Suppressor macrophage (primary cell): ENCODE measurements around the gene SLC25A23.
A peak's percentile ranks its signal among the peaks of the same experiment; 100 is the strongest.
"Not testable (repeated sequence)": the region's sequence is repeated elsewhere in the genome, so short reads cannot be mapped to it uniquely, and the experiment has no call there.

Experiments
- DNase-seq, 4 experiments: peaks; one replicate each; pipeline ENCODE4 v3.0.0-alpha.2; 2020 to 2022

The SLC25A23 gene

DNA sequence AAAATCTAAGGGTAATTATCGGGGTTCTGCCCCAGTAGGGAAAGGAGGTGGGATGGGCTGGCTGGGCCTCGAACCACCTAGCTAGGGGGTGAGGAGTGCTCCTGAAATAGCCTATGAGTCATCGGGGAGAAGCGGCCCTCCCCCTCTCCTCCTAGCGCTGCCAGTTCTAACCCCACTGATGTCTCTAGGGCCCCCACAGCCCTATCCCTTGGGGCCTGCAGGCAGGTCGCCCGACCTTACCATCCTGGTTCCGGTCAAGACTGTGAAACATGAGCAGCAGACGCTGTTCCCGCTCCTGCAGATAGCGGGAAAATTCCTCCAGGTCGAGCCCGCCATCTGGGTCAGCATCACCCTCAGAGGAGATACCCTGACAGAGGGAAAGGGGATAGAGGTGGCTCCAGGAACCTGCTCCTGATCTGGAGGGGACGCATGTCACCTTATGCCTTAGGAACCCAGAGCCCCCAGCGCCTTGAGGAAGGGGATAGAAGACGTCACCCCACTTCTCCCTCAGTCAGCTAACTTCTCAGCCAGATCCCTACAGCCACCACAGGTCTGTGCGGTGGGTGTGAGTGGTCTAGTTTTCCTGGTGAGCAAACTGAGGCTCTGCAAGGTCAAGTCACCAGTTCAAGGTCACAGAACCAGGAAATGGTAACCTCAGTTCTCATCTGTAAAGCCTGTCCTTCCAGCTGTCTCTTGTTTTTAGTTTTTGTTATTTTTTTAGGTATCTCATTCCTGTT, 1.5 kb downstream of the SLC25A23 start:
- DNase-seq, result no peak

DNA sequence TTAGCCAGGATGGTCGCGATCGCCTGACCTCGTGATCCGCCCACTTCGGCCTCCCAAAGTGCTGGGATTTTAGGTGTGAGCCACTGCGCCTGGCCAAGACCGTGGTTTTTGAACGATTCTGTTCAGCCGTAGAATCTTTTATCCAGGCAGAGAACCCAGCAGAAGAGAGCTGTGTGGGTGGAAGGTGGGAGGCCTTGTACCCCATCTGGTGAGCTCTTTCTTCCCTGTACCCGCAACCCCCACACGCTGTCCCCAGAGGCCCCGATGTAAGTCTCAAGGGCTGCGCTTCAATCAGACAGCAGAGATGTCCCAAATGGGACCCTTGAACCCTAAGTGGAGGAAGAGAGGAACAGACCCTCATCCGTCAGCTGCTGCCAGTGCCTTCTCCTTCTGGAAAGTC, 3.7 kb downstream of the SLC25A23 start:
- DNase-seq, result no peak

DNA sequence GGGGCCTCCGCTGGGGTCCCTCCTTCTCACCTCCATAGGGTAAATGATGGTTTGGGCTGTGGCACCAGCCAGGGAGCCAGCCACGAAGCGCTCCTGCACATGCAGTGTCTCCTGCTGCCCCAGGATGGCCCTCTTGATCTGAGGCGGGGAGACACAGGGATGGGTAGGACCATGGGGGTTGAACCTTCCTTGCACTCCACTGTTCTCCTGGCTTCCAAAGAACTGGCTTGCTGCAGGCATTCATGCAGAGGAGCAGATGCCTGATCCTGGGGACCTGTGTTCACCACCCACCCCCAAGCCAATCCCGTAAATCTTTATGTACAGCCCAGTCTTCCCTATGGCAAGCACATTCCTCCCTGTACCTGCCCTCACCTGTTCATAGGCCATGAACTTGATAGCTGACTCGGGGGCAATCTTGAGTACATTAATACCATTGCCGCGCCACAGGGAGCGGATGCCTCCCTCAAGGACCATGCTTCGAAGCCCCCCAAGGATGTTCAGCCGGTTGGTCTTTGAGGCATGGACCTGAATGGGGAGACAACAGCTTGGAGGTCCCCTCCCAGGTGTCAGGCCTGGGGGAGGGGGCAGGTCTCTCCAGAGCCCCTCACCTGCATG, 5.5 kb downstream of the SLC25A23 start:
- no peak for DNase-seq

DNA sequence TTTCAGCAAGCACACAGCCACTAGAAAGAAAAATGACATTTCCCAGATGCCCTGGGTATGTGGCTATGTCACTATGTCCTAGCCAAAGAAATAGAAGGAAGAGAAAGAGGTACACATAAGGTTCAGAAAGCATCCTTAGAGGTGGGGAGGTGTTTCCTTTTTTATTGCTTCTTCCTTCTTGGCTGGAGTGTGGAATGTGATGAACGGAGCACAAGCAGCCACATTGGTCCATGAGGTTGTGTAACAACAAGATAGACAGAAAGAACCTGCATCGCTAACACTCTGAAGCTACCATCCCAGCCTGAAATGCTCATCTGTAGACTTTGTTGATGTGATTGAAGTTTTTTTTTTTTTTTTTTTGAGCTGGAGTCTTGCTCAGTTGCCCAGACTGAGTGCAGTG, 6.7 kb downstream of the SLC25A23 start:
- no peak for DNase-seq

DNA sequence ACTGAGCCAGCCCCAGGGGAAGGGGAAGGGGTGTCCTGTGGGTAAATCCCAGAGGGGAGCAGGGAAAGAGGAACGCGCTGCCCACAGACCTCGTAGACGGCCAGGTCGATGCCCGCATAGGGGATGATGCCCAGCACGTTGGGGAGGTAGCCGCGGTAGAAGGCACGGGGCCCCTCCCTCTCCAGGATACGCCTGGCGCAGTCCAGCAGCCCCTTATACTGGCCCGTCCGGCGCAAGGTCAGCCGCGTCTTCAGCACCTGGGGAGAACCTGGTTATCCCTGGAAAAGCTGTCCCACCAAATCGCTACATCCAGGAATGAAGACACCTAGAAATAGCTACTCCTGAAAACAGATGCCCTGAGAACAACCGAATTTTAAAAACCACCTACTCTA, 7.4 kb downstream of the SLC25A23 start:
- no peak for DNase-seq

DNA sequence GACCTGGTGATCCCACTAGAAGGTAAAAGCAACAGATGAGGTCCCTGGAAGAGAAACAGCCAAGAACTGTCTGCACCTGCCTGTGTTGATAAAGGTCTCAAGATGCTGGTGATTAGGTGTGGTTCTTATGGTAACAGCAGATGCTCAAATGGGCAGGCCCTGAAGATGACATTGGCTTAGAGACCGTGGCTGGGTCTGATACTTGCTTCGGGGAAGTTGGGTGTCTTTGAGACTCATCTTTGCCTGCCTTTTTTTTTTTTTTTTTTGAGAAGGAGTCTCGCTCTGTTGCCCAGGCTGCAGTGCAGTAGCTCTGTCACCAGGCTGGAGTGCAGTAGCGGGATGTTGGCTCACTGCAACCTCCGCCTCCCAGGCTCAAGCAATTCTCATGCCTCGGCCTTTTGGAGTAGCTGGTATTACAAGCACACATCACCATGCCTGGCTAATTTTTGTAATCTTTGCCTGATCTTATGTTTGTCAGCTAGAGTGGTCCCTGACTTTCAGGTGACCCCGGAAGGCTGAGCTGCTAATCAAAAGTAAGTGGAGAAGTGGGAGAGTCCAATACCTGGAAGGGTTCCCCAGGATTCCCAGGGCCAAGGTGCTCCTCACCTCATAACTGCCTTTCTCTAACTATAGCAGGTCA, 7.9 kb downstream of the SLC25A23 start:
- no peak for DNase-seq

DNA sequence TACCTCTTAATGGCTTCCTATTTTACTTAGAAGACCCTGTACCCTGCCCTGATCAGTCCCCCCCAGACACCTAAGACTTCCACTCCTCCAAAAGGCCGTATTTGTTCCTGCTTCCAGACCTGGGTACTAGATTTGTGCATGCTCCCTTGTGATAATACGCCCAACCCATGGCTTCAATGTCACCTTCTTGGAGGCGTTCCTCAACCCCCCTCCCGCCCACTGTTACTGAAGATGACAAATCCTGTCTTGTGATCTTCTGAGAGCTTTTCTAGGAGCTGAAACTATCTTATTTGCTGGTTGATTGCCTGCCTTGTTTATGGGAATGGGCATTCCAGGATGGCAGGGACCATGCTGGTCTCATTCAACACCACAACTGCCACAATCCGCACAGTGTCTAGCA, 9.4 kb downstream of the SLC25A23 start:
- peak; percentile 12 to 55 (median 32) for DNase-seq

DNA sequence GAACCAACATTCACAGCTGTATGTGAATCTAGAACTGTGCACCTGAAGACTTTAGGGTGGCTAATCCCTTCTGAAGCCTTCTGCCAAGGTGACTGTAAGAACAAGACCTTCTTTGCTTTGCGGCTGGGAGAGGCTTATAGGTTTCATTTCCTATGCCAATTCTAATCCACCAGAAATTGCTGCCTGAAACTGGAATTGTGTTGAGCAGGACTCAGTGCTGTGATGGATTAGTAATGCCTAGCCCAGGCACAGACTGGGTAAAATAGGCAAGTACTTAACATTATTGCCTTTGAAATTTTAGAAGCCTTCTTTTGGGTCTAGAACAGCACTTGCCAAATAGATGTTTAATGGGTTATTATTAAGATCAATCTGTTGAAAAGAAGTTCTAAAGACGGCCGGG, 11.5 kb downstream of the SLC25A23 start:
- DNase-seq, result no peak

DNA sequence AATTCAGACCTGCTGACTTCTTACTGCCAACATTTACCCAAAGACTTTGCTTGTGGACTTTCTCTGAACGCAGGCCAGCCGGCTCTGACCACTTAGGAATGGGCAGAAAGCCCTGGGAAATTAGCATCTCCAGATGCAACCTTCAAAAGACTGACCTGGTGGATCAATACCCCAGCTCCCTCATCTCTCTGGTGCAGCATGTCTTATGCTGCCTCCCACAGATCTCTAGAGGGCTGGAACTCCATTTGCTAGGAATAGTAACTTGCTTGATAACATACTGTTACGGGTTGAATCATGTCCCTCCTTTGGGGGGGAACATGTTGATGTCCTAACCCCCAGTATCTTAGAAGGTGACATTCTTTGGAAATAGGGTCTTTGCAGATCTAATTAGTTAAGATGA, 13.1 kb downstream of the SLC25A23 start:
- no peak for DNase-seq

DNA sequence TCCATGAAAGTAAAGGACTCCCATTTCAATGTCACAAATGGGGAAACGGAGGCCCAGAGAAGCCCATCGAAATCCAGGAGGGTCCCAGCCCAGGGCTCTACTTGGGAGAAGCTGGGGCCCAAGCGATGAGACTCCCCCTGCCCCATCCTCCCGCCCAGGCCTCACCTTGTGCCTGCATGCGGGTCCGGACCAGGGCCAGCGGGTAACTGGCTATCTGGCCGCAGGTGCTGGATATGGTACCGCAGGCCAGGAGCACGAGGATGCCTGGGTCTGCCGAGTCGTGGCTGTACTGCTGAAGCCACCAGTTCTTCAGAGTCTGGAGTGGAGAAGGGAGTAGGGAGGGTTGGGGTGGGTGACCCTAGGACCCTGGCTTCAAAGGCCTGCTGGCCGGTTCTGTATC, 15.6 kb downstream of the SLC25A23 start:
- no peak for DNase-seq

DNA sequence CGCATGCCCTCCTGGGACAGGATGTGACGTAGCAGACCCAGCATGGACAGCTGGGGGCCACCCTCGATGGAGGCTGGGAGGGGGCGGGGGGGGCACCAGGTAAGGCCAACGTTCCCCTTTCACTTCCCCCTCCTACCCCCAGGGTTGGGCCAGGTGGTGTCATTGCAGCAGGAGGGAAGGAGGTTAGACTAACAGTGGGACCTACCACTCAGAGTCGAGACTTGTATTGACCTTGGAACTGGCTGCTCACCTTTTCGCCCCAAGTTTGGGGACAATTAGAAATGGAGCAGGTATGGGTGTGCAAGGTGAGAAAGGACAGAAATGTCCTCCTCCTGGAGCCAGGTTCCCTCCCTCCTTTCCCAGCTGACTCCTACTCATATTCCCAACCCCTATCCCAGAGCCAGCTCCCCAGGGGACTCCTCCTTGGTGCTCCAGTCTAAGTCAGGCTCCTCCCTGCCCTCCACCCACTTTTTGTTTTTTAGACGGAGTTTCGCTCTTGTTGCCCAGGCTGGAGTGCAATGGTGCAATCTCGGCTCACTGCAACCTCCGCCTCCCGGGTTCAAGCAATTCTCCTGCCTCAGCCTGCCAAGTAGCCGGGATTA, 17.4 kb downstream of the SLC25A23 start:
- DNase-seq, result no peak

DNA sequence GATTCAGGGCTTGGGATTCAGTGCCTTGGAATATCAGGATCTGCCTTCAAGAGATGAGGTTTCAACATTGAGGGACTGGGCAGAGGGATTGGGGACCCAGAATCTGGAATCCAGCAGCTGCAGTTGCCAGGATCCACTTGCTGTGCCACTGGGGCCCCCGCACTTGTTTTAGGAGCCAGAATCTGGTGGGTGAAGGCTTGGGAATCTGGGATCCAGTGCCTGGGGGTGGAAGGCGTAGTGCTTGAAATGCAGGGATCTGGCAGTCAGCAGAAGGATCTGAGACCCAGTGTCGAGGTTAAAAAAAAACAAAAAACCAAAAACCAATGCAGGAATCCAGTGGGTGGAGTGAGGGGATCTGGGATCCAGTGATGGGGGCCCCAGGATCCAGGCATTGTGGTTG, 18.7 kb downstream of the SLC25A23 start:
- no peak for DNase-seq

DNA sequence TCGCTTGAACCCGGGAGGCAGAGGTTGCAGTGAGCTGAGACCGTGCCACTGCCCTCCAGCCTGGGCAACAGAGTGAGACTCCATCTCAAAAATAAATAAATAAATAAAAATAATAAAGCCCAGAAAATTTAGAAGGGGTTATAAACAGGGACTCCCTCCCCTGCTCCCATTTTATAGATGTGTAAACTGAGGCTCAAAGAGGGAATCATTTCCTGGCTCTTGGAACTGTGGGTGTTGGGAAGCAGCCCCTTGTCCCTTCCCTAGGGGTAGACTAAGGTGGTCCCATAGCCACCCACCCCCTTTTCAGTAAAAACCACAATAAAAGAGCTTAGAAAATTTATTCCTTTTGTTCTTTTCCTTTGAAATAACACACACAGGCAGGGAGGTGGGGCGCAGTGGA, 19.8 kb downstream of the SLC25A23 start:
- DNase-seq, result no peak

DNA sequence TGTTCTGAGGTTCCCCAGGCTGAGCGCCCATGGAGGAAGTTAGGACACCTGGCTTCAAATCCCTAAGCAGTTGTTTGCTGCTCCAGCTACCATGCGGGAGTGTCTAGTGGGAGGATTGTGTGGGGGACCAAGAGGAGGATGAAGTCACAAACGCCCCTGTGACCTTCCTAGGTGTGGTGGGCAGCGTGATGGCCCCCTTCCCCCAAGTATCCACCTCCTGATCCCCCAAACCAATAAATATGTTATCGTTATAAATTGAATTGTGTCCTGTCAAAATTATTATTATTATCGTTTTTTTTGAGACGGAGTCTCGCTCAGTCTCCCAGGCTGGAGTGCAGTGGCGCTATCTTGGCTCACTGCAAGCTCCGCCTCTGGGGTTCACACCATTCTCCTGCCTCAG, 25.9 kb downstream of the SLC25A23 start, which contains the start of gene SLC25A41:
SLC25A41 (minus strand) TSS at position 101 of the 400 bp plus-strand sequence; CDS start at position 31, 70 bp downstream.
- no peak for DNase-seq

DNA sequence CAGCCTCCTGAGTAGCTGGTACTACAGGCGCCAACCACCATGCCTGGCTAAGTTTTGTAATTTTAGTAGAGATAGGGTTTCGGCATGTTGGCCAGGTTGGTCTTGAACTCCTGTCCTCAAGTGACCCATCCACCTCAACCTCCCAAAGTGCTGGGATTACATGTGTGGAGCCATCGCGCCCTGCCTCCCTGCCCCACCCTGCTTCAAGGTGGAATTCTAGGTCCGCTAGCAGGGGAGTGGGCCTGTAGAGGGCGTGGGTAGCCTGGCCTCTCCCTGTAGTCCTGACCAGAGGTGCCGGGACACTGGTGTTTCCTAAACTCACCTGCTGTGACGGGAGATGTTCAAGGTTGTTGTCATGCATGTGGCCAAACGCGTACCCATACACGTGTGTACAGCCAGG, 26.4 kb downstream of the SLC25A23 start:
- no peak for DNase-seq

DNA sequence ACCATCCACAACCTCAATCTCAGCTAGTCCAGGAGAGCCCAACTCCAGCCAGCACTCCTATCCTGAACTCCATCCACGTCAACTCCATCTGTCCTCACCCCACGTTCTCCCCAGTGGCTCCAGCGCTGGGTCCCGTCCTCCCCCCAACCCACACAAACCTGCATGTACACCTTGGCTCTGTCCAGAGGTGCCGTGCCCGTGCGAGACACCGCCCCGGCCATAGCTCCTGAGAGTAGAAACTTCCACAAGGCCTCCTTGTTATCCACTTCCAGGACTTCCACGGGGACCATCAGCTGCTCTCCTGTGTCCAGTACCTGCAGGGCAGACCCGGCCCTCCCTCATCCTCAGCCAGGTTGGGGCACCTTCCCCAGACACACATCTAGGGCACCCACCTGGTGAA, 27.7 kb downstream of the SLC25A23 start:
- no peak for DNase-seq

DNA sequence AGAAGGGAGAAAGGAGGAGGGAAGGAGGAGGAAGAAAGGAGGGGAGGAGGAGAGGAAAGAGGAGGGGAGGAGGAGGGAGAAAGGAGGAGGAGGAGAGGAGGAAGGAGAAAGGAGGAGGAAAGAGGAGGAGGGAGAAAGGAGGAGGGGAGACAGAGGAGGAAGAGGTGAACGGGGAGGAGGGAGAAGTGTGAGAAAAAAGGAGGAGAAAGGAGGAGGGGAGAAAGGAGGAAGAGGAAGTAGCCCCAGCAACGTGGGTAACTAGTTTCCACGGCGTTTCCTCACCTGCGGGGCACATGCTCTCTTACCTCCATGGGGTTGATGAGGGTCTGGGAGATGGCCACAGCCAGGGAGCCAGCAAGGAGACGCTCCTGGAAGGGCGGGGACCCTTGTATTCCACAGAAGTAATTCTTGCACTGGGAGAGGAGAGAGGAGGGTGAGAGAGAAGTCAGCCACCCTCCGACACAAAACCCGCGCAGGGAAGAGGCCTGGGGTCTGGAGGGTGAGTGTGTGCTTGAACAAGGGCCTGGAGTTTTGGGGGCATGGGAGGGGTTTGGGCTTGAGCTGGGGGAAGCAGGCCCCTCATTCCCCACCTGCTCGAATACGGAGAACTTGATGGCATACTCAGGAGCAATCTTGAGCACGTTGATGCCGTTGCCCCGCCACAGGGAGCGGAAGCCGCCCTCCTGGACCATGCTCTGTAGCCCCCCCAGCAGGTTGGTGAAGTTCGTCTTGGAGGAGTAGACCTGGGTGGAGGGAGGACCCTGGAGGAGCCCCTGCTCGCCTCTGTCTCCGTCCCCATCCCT, 30.0 kb downstream of the SLC25A23 start:
- no peak for DNase-seq

DNA sequence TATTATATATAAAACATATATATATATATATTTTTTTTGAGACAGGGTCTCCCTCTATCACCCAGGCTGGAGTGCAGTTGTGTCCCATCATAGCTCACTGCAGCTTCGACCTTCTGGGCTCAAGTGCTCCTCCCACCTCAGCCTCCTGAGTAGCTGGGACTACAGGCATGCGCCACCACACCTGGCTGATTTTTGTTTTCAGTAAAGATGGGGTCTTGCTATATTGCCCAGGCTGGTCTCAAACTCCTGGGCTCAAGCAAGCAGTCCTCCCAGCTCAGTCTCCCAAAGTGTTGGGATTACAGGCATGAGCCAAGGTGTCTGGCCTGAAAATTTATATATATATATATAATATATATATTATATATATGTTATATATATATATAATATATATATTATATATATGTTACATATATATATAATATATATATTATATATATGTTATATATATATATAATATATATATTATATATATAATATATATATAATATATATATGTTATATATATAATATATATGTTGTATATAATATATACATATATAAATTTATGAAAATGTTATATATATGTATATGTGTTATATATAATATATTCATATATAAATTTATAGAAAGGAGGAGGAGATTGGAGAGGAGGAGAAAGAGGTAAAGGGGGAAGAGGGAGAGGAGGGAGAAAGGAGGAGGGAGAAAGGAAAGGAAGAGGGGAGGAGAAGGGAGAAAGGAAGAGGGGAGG, 30.7 kb downstream of the SLC25A23 start:
- DNase-seq, result not testable (repeated sequence)

DNA sequence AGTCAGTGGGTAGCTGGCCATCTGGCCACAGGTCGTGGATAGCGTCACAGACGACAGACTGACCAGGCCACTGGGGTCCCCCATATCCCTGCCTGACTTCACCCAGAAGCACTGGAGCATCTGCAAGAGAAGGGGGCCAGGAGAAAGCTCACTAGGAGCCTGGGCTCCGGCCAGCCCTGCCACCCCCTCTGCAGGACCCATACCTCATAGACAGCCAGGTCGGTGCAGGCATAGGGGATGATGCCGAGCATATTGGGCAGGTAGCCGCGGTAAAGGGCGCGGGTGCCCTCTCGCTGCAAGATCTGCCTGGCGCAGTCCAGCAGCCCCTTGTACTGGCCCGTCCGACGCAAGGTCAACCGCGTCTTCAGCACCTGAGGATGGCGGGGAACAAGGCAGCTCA, 32.5 kb downstream of the SLC25A23 start:
- no peak for DNase-seq

DNA sequence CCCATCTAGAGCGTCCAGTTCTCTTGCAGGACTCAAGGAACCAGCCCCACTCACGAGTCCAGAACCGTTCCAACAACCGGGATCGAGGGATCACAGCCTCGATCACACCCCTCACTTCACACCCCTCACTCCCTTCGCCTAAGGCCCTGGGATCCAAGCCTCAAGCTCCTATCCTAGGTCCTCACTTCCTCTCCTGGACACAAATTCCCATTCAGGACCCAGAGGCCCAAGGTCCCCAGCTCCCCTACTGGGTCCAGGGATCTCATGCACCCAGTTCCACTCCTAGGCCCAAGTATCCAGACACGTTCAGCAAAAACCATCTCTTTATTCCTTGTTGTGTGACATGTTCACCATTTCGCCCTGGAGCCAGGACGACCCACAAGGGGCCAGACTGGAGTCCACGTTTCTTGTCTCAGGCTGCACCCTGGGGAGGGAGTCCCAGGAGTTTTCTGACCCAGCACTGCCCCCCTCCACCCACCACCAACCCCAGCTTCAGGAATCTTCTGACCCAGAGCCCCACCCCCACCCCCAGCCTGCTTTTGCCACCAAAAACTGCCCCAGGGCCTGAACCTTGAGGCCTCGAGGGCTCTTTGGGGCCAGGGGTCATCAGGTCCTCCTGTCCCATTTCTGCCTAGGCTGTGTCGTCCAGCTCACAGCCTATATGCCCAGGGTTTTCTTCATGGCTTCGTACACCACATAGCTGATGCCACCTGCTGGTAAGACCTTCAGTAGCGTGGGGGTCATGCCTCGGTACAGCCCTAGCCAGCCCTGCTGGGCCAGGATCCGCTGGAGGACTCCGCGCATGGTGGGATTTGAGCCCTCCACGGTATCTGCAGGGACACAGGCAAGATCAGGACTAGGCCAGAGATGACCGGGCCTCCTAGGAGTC, 33.6 kb downstream of the SLC25A23 start:
- no peak for DNase-seq
